ENCODE data around the gene CDH4. TPM values are rescaled to one million over a fixed set of nuclear protein-coding genes. Genes with fewer than 3 reads are reported as not detected.

The CDH4 gene
- total and polyA plus RNA-seq, 9 of the 15 experiments (the other 6 are each of a cell fraction or from before 2014, with no cell fraction given), result 0.04 TPM; not detected in 8

DNA sequence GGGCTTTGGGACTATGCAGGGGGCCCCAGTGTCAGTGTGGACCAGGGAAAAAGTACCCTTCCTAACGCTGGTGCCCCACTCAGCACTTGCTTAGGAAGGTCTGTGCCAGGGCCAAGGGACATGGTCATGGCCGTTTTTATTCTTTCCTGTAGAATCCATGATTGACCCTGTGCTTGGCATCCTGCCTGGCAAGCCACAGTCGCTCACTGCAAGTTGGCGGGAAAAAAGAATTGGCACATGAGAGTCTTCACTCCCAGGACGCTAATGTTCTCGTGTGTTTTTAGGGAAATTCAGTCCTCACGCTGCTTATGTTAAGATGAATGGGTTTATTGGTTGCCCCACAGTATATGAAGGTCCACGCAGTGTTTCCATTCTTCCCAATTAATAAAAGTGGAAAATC lies 253.4 kb downstream of the CDH4 start:
- Histone ChIP-seq H4K20me1 (replicated peaks; ENCODE audit: control insufficient read depth, insufficient read depth, low read length) (peaks cover 4% of the 10 kb centered on the region; the same call in 1 of the 2 replicates), H3K27ac (ENCODE audit: extremely low read depth, low read depth, low read length) (no peak overlapping the region), H3K4me2 (ENCODE audit: insufficient read depth, low read length) (no peak overlapping the region), H3K9me3 (replicated peaks; ENCODE audit: control insufficient read depth, insufficient read depth, low read depth, low read length) (no peaks in the 10 kb centered on the region), H3K9me1 (ENCODE audit: control insufficient read depth, insufficient read depth, low read length) (no peaks in the 10 kb centered on the region), H3K4me1 (replicated peaks in 1 of 2; ENCODE audit: control insufficient read depth in 2 of 2, insufficient read depth in 2 of 2, low read length in 2 of 2) (0 out of 5 replicates have a peak, but pooled peaks cover 0 to 4% of the 10 kb centered on the region in 2 experiments), H3K27me3 (ENCODE audit: control insufficient read depth in 2 of 2, insufficient read depth in 2 of 2, low read length in 2 of 2) (peaks cover 37 to 76% of the 10 kb centered on the region in 2 experiments), H3K79me2 (ENCODE audit: control insufficient read depth, insufficient read depth, low read length) (no peaks in the 10 kb centered on the region), H3K4me3 (no peak overlapping the region), H2AFZ (ENCODE audit: low read depth, low read length) (no peak overlapping the region), H3K9ac (ENCODE audit: insufficient read depth in 1 of 2, low read depth in 2 of 2, low read length in 2 of 2) (no peak overlapping the region), H3K36me3 (ENCODE audit: control insufficient read depth, insufficient read depth, low read length) (no peaks in the 10 kb centered on the region)
- WGBS (ENCODE audit: insufficient coverage, low coverage, missing lambda C conversion rate), result under 1% methylated on average over 8 of the region's 8 CpGs
- BruUV-seq (replicated peaks), result no TSS peak
- ChIA-PET CTCF (ENCODE audit: low intra/inter-chr PET ratio) (no interaction called here), POLR2A (no interaction called here)
- intact Hi-C loops (cut with micrococcal nuclease), result no loop called here
- in situ Hi-C loops (cut with MboI), result no loop called here
- ATAC-seq (no peak), DNase-seq (ENCODE audit: extremely low read depth in 1 of 4, low spot score in 3 of 4) (no peak), FAIRE-seq (no peak)
- no peak for TF ChIP-seq ZNF75A (CRISPR knock-in tag; IDR thresholded peaks at IDR 0.05)
- TF ChIP-seq RFX1 (IDR thresholded peaks at IDR 0.05), result no peak
- TF ChIP-seq PTBP1 (IDR thresholded peaks at IDR 0.05; ENCODE audit: low read depth, low read length), result no peak
- TF ChIP-seq, protein P1, sequence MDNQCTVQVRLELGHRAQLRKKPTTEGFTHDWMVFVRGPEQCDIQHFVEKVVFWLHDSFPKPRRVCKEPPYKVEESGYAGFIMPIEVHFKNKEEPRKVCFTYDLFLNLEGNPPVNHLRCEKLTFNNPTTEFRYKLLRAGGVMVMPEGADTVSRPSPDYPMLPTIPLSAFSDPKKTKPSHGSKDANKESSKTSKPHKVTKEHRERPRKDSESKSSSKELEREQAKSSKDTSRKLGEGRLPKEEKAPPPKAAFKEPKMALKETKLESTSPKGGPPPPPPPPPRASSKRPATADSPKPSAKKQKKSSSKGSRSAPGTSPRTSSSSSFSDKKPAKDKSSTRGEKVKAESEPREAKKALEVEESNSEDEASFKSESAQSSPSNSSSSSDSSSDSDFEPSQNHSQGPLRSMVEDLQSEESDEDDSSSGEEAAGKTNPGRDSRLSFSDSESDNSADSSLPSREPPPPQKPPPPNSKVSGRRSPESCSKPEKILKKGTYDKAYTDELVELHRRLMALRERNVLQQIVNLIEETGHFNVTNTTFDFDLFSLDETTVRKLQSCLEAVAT (IDR thresholded peaks at IDR 0.05), result no peak
- no peak for TF ChIP-seq HMG20B (CRISPR knock-in tag; IDR thresholded peaks at IDR 0.05)
- TF ChIP-seq ASH1L (IDR thresholded peaks at IDR 0.05; ENCODE audit: borderline replicate concordance, low read depth, partially characterized antibody), result no peak
- no peak for TF ChIP-seq DMBX1 (CRISPR knock-in tag; IDR thresholded peaks at IDR 0.05; ENCODE audit: borderline replicate concordance)
- TF ChIP-seq SIN3B (IDR thresholded peaks at IDR 0.05; ENCODE audit: low read depth), result no peak
- TF ChIP-seq, protein P2, sequence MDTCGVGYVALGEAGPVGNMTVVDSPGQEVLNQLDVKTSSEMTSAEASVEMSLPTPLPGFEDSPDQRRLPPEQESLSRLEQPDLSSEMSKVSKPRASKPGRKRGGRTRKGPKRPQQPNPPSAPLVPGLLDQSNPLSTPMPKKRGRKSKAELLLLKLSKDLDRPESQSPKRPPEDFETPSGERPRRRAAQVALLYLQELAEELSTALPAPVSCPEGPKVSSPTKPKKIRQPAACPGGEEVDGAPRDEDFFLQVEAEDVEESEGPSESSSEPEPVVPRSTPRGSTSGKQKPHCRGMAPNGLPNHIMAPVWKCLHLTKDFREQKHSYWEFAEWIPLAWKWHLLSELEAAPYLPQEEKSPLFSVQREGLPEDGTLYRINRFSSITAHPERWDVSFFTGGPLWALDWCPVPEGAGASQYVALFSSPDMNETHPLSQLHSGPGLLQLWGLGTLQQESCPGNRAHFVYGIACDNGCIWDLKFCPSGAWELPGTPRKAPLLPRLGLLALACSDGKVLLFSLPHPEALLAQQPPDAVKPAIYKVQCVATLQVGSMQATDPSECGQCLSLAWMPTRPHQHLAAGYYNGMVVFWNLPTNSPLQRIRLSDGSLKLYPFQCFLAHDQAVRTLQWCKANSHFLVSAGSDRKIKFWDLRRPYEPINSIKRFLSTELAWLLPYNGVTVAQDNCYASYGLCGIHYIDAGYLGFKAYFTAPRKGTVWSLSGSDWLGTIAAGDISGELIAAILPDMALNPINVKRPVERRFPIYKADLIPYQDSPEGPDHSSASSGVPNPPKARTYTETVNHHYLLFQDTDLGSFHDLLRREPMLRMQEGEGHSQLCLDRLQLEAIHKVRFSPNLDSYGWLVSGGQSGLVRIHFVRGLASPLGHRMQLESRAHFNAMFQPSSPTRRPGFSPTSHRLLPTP (IDR thresholded peaks at IDR 0.05; ENCODE audit: borderline replicate concordance, extremely low read depth, insufficient read length), result no peak
- TF ChIP-seq ZC3H8 (IDR thresholded peaks at IDR 0.05), result no peak
- TF ChIP-seq, protein P3, sequence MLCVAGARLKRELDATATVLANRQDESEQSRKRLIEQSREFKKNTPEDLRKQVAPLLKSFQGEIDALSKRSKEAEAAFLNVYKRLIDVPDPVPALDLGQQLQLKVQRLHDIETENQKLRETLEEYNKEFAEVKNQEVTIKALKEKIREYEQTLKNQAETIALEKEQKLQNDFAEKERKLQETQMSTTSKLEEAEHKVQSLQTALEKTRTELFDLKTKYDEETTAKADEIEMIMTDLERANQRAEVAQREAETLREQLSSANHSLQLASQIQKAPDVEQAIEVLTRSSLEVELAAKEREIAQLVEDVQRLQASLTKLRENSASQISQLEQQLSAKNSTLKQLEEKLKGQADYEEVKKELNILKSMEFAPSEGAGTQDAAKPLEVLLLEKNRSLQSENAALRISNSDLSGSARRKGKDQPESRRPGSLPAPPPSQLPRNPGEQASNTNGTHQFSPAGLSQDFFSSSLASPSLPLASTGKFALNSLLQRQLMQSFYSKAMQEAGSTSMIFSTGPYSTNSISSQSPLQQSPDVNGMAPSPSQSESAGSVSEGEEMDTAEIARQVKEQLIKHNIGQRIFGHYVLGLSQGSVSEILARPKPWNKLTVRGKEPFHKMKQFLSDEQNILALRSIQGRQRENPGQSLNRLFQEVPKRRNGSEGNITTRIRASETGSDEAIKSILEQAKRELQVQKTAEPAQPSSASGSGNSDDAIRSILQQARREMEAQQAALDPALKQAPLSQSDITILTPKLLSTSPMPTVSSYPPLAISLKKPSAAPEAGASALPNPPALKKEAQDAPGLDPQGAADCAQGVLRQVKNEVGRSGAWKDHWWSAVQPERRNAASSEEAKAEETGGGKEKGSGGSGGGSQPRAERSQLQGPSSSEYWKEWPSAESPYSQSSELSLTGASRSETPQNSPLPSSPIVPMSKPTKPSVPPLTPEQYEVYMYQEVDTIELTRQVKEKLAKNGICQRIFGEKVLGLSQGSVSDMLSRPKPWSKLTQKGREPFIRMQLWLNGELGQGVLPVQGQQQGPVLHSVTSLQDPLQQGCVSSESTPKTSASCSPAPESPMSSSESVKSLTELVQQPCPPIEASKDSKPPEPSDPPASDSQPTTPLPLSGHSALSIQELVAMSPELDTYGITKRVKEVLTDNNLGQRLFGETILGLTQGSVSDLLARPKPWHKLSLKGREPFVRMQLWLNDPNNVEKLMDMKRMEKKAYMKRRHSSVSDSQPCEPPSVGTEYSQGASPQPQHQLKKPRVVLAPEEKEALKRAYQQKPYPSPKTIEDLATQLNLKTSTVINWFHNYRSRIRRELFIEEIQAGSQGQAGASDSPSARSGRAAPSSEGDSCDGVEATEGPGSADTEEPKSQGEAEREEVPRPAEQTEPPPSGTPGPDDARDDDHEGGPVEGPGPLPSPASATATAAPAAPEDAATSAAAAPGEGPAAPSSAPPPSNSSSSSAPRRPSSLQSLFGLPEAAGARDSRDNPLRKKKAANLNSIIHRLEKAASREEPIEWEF (CRISPR knock-in tag; IDR thresholded peaks at IDR 0.05), result no peak
- no peak for TF ChIP-seq U2AF1 (optimal IDR thresholded peaks at IDR 0.05; ENCODE audit: low read depth, low read length)
- no peak for TF ChIP-seq CTBP1 (IDR thresholded peaks at IDR 0.05; ENCODE audit: borderline replicate concordance)
- no peak for TF ChIP-seq HDAC8 (tag; IDR thresholded peaks at IDR 0.05)
- no peak for TF ChIP-seq ZNF121 (CRISPR knock-in tag; conservative IDR thresholded peaks at IDR 0.05)
